Activated CD8-positive, alpha-beta memory T cell treated with anti-CD3 and anti-CD28 coated beads, Interleukin-2, amount 50 U/mL, for 24 hours (primary cell): ENCODE results near the gene CEP170.
"Not testable (repeated sequence)": the region's sequence is repeated elsewhere in the genome, so short reads cannot be mapped to it uniquely, and the experiment has no call there.

Experiments used
- DNase-seq: peaks from one replicate; pipeline ENCODE4 v3.0.0-alpha.2; 2020; ENCODE audit errors: extremely low read depth

Gene CEP170

DNA sequence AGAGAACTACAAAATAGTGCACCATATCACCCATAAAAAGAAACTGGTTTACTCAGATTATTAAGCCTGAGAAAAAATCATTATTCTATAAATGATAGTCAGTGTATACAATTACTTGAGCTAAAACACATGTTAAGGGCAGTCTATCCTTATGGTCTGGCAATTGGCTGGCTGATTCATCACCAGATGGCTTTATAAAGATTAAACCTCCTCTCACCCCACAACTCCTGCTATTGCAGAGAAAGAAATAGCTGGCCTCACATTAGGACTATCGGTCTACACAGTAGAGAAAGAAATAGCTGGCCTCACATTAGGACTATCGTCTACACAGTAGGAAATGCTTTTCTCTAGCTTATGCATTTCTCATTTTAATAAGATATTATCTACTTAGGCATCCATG lies 21.2 kb downstream of the CEP170 start:
- no peak for DNase-seq

DNA sequence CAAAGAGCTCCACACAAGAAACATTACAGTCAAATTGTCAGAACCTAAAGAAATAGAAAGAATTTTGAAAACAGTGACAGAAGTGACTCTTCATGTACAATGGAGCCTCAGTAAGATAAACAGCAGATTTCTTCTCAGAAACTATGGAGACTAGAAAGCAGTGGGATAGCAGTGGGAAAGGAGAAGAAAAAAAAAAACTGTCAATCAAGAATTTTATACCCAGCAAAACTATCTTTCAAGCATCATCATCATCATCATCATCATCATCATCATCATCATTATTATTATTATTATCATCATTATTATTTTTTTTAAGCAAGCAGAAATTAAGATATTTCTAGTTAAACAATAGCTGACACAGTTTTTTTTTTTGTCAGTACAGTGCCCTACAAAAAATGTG lies 24.2 kb downstream of the CEP170 start:
- no peak for DNase-seq

DNA sequence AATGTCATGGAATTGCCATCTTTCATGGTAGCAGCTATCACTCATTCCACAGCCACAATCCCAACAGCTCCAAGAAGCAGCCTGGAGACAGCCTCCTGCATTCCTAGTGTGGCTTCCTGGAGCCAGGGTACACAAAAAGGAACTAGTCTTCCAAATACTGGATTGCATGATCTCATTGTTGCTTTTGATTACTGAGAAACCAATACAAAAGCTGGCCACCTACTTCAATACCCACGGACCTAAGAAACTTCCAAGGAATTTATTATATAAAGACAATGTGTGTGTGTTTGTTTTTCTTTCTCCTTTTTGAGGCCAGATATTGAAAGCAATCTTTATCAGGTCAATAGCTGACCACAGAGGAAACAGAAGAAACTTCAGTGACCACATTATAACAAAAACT lies 25.6 kb downstream of the CEP170 start:
- no peak for DNase-seq

DNA sequence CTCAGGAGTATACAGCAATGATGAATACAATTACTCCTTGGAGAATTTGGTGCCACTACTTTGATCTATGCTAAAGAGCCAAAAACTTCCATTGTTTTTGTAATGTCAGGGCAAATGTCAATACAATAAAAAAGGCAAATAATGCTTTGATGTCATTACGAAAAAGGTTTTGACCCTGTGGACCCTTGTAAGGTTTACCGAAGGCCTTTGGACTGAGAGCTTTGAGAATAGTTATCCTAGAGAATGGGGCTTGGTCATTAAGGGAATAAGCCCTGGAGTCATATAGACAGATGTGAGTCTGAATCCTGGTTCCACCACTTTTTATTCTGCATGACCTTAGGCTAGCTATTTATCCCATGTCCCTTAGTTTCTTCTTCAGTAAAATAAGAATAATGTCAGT lies 27.5 kb downstream of the CEP170 start:
- DNase-seq: no peak

DNA sequence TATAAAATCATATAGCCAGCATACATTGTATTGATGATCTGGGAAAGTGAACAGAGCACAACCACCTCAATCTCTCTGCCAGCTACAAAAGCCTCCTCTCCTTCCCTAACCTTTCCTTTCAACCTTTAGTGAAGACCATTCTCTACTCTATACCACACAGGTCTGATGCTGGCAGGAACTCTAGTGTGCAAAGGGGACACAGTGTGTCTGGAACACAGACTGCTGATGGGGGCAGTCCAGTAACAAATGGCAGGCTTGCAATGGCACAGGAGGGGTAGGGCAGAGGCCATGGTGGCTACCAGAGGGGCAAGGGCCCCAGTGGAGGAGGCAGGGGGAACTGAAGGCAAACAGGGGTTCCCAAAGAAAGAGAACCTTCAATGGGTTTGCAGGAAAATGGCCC lies 37.0 kb downstream of the CEP170 start:
- no peak for DNase-seq

DNA sequence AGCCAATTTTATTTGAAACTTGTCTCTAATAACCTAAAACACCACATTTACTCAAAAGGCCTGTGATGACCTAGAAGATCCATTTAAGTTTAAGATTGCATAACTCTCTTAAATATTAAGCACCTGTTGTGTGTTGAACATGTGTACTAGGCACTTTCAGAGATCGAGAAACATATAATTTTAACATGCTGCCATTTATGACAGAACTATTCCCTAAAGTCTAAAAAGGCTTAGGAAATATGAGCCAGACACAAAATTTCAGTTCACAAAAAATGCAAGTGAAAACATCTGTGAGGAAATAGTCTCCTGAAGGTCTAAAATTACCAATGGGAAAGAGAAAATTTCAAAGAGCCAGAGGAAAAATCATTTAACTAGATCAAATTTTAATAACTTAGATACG lies 37.7 kb downstream of the CEP170 start:
- no peak for DNase-seq

DNA sequence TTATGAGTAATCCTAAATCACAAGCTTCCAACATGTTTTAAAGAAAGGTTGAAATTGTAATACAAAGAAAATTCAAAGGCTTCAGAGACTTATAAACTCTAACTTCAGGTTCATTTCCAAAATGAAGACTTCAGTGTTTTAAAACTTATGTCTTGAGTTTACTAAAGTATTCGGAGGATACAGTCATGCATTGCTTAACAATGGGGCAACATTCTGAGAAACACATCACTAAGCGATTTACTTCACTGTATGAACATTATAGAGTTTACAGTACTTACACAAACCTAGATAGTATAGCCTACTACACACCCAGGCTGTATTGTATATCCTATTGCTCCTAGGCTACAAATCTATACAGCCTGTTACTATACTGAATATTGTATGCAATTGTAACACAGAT lies 38.3 kb downstream of the CEP170 start:
- no peak for DNase-seq

DNA sequence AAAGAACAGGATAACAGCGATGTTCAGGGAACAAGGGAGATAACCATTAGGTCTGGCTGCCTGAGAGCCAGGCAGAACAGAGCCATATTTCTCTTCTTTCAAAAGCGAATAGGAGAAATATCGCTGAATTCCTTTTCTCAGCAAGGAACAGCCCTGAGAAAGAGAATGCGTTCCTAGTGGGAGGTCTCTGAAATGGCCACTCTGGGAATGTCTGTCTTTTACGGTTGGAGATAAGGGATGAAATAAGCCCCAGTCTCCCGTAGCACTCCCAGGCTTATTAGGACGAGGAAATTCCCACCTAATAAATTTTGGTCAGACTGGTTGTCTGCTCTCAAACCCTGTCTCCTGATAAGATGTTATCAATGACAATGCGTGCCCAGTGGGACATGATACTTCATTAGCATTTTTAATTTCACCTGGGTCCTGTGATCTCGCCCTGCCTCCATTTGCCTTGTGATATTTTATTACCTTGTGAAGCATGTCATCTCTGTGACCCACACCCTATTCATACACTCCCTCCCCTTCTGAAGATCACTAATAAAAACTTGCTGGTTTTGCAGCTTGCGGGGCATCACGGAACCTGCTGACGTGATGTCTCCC lies 39.7 kb downstream of the CEP170 start:
- DNase-seq: not testable (repeated sequence)

DNA sequence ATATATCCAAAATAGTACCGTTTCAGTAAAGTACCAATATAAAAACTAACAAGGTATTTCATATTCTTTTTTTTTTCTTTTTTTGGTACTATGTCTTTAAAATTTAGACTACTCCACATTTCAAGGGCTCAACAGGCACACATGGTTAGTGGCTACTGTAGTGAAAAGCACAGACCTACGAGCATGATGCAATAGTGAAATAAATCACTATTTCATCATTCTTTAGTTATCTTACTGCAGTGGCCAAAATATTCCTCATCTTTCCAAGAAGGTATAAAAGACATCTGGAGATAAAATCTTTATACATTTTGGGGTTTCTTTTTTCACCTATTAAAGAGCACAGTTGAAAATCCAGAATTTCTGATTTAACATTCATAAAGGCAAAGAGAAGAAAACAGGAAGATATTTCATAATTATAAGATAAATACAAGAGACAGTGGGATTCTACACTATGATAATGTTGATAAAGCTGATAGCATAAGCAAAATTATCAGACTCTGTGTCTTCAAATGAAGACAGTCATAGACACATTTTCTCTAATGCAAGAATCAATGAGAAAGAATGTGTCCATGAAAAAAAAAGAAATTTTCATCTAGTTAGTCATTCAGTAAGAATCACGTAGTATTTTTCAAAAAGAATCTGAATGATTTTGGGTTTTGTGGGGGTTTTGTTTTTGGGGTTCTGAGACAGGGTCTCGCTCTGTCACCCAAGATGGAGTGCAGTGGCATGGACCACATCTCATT lies 41.9 kb downstream of the CEP170 start:
- DNase-seq: no peak

DNA sequence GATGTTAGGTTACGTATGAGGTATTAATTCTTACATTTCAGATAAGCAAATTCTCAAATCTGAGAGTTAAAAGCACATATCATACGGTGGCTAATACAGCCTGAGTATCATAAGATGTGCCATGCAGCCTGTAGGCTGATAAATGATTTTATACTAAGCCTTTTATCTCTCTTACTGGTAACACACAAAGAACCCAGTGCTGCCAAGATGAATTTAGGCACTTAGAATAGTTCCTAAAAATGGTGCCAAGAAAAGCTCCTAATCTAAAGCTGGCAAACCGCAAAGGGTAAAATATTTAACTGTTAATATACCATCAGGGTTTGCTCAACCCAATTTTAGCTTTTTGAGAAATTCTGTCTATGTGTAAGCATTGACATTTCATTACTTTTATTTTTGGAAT lies 43.1 kb downstream of the CEP170 start:
- DNase-seq: not testable (repeated sequence)

DNA sequence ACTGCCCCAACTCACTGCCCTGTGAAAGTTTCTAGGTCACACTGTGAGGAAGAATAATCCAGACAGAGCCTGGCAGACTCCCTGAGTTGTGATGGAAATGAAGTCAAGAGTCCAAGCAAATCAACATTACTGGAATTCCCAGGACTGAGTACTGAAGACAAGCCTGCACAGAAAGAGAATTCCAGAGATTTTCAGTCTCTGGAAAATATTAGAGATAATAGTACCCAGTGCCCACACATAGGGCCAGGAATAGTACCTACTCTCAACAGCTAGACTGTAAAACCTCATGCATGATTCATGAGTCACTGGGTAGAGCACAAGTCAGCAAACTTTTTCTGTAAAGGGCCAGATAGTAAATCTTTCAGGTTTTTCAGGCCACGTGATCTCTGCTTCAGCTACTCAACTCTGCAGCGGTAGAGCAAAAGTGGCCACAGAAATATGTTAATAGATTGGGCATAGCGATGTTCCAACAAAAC lies 50.0 kb downstream of the CEP170 start:
- DNase-seq: not testable (repeated sequence)

DNA sequence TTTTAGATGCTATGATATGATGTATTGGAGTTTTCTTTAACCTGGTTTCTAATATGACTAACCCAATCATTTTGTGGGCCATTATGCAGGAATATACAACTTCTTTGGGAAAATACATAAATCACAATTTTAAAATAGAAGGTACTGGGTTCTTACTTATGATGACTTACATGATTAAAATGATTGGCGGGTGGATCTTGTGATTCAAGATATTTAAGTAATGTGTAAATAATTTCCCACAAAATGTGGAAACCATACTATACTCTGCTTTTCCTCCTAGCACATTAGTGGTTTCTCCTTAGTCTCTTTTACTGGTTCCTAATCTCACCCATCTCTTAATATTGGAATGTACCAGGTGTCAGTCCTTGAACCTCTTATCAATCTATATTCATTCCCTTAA lies 50.7 kb downstream of the CEP170 start:
- not testable (repeated sequence) for DNase-seq

DNA sequence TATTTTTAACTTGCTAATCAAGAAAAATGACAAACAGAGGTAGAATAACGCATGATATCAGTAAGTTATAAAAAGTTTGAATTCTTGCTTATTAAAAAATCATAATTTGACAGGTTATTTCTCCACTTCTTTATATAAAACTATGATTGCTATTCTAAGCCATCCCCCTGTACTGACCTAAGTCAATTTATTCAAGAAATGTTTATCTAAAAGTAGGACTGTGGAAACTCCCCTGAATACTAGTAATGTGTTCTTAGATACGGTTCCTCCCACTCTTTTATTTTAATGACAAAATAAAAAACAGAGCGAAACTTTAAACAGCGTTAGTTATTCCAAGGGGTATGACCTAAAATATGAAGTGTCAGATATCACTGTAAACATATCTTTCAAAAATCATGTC lies 51.9 kb downstream of the CEP170 start:
- not testable (repeated sequence) for DNase-seq

DNA sequence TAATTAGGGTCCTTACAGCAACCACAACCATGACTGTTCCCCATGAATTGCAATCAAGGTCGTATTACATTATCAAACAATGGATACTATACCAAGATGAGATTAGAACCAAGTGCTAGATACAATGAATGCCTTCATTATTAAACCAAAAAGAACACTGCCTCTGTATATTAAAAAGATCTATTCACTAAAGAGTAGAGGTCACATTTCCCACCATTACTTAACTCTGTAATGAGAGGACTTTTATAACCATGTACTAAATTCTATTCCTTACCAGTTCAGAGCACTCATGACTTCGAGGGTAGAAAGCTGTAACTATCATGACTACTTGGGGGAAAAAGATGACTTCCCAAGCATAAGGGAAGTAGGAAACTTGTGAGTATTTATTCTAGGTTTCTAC lies 53.8 kb downstream of the CEP170 start:
- DNase-seq: not testable (repeated sequence)

DNA sequence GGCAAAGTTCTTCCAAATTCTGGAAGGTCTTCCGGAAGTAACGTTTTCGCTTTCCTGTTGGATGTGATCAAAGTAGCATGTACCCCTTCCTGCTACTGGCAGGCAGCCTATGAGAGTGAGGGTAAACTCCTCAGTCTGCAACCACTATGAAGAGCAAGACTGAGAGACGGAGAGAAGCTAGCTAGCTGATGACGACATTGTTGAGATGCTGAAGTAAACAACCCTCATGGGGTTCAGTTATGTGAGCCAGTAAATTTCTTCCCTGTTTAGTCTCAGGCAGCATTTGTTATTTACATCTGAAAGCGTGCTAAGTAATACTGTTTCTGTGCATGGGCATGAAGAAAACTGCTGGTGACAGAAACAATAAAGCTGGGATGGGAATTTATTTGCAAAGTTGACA lies 57.6 kb downstream of the CEP170 start:
- not testable (repeated sequence) for DNase-seq

DNA sequence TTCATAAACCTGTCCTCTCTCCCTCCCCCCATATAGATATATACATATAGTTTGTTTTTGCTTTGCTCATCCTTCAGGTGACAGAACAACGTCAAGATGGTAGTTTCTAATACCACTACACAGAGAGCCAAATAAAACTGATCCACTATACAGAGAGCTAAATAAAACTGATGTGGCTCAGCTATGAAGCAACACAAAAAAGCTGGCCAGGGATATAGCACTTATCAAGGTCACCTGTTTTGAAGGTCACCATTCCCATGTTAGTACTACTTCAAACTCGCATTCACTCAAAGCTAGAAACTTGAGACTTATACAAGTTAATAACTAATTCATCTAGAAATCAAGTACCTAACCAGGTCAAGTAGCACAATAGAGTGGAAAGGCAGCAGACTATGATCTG lies 61.8 kb downstream of the CEP170 start:
- not testable (repeated sequence) for DNase-seq

DNA sequence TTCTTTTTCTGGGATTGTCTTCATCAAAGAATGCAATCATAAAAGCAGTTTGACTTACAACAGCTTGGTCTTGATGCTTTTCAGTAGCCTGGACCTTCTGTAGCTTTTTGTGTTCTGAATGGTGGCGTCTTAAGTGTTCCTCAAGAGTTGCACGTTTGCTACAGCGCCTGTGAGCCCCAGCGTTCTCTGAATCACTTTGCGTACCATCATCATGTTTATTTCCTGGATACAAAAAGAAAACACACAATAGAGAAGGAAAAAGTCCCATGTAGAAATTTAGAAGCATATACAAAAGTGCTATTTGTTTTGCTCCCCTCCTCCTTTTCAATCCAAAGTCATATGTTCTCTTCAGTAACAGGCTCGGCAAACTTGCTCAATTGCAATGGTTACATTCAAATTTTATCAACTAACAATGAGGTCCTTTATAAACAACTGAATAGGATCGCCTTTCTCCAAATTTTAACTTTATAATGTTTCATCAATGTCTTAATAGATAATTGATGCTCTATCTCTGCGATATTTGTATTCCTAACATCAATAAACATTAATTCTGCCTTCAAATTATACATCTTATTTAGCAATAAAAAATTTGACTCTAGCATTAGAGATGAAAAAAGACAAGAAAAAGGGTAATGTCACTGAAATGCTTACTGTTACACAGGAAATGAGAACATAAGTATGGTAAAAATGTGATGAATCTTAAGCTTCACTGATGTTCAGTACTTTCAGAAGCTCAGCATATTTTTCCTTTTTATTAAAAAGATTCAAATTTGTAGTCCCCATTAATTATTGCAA lies 68.7 kb downstream of the CEP170 start:
- DNase-seq: not testable (repeated sequence)

DNA sequence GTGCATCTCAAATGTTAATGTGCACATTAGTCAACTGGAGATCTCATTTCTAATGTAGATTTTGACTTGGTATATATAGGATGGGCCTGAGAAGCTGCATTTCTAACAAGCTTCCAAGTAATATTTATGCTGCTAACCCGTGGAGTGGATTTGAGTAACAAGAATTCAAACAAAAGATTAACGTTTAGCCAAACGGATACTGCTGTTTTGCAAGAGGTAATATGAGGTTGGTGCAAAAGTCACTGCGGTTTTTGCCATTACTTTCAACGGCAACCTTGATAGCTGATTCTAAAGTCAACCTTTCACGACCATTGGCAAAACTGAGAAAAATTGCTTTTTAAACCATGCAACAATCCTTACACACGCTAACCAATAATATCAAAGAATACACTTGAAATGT lies 70.3 kb downstream of the CEP170 start:
- DNase-seq: not testable (repeated sequence)

DNA sequence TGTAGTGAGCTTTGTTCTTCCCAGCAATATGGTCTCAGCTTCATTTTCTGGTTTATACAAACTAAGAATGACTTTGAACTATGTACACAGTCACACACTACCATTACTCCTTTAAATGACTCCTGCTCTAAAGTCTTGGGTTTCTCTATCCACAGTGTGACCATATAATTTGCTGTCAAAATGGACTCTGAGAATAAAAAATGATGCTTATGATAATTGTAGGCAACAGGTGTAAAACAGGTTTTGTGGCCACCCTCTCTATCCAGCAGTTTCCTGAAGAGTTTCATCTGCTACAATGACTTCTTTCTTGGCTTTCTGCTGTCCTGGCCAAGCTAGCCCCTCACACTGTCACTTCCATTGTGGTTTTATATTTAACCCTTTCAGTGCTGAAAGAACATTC lies 71.4 kb downstream of the CEP170 start:
- not testable (repeated sequence) for DNase-seq

DNA sequence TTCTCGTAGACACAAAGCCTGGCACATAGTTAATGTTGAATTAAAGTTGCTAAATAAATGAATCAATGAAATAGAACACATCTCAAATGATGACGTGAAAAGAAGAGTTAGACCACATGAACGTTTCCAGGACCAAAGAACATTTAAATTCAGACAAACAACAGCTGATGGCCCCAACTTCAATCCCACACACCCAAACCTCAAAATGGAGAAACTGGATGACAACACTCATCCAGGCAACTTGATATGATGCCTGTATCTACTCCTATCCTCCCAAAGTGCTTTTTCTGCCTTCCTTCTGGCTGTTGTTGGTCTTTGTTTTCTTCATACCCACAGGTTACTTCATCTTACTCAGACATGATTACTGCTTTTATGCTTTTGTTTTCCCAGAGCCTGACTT lies 71.9 kb downstream of the CEP170 start:
- not testable (repeated sequence) for DNase-seq

DNA sequence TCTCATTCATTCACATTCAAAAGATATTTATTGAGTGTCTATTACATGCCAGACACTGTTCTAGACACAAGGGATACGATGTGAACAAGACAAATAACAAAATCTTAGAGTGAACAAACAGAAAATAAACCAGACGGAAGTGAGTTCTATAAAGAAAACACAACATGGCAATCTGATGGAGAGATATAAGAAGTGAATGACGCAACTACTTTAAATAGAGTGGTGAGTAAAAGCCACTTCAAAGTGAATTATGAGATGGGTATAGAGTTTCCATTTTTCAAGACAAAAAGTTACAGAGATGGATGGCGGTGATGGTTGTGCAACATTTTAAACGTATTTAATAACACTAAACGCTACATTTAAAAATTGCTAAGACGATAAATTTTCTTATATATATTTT lies 75.4 kb downstream of the CEP170 start:
- DNase-seq: no peak

DNA sequence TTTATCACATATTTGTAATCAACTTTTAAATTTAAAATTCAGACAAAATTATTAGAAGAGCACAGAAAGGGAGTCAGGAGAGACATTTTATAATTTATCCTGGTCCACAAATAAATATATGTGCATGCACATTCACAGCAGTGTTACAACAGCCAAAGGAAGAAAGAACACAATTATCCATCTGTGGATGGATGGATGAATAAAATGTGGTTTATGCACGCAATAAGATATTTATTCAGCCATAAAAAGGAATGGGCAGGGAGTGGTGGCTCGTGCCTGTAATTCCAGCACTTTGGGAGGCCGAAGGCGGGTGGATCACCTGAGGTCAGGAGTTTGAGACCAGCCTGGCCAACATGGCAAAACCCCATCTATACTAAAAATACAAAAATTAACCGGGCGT lies 77.3 kb downstream of the CEP170 start:
- not testable (repeated sequence) for DNase-seq
